HG02571 (cell line): ENCODE data around the gene LDLRAD2.
"Not testable (repeated sequence)": the region's sequence is repeated elsewhere in the genome, so short reads cannot be mapped to it uniquely, and the experiment has no call there.

Experiments used
- ATAC-seq: cut with Tn5 transposase; IDR thresholded peaks from one replicate; pipeline ENCODE4 v1.9.1; 2021; ENCODE audit warnings: mild to moderate bottlenecking, moderate library complexity; ENCODE audit not compliant: unreplicated experiment

LDLRAD2 gene

DNA sequence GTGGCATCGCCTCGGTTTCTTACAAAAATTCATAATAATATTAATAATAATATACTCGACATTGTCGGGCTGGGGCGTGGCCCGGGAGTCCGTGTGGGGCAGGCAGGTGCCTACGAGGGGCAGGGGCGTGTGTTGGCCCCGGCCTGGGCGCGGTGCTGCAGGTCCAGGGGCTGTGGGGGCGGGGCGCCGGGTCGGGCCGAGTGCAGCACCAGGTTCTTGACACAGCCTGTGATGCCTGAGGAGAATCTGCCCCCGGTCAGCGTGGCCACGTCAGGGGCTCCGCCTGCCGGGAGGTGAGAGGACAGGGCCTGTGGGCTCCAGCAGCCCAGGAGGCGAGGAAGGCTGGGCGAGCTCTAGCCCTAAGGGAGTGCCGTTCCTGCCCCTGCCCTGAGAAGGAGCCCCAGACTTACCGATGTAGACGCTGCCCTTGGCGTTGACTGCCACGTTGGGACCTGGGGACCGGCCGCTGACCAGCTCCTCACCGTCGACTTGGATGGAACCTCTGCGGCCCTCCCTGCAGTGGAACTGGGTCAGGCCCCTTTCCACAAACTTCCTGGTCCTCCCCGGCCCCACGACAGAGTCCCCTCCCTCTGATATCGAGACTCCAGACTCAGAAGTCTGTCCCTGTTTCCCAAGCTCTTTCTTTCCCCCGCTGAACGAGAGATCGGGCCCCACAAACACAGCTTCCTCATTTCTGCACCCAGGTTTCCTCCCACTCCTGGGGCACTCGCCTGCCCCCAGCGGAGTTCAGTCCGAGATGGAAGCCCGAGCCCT is 11.3 kb downstream of the LDLRAD2 start:
- no peak for ATAC-seq

DNA sequence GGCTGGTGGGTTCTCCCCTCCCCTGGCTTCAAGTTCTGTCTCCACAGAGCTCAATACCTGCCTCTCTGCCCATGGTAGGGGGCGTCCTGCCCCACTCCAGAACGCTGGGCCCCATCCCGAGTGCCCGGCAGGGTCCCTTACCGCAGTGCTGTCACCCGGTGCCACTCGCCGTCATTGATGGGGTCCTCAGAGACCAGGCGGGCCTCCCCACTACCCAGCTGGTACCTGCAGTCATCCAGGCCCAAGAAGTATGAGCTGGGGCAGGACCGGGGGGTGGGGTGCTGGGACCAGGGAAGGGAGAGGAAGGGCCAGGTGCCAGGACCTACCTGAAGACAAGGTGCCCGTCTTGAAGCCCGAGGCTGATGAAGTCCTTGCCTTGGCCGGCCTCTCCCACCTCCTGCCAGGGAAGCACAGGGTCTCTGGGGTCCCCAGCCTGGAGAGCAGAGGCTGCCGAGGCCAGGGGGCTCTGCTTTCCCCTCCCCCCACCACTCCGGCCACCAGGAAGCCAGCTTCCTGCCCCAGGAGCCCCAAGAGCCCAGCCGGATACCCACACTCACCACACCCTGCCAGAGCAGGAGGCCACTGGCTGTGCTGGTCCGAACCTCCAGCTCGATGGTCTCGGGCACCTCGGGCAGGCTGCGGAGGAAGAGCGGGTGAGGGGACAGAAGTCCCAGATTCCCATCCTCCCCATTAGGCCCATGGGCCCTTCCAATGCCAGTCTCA is 12.1 kb downstream of the LDLRAD2 start:
- ATAC-seq: no peak

DNA sequence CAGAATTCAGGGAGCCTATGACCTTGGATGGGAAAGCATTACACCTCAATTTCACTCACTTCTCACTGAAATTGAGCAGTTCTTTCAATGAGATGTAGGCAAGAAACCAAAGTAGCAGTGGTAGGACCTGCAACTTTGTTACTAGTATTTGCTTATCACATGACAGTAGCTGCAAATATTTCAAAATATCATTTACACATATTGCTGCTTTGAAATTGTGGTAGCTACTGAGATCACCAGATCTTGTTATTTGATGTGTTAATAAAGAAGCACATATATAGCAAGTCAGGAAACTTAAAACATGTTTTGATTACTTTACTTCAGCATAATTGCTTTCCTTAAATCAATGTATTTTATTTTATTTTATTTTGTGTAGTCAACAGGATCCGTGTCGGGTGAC is 12.9 kb downstream of the LDLRAD2 start:
- ATAC-seq: no peak

DNA sequence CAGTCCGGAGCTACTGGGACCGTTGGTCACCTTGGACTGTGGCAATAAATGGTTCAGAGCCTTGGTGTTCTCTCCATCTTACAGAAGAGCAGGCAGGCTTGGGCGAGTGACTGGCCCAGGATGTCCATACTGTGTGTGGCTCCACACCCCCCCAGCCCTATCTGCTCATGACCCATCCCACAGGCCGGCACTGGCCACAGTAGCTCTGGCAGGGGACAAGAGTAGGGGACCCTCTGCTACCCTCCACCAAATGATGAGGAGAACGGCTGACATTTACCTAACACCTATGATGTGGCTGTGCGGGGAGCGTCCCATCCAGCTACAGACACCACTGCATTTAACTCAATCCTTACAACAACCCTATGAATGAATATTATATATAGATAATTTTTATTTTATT is 13.3 kb downstream of the LDLRAD2 start:
- ATAC-seq: no peak

DNA sequence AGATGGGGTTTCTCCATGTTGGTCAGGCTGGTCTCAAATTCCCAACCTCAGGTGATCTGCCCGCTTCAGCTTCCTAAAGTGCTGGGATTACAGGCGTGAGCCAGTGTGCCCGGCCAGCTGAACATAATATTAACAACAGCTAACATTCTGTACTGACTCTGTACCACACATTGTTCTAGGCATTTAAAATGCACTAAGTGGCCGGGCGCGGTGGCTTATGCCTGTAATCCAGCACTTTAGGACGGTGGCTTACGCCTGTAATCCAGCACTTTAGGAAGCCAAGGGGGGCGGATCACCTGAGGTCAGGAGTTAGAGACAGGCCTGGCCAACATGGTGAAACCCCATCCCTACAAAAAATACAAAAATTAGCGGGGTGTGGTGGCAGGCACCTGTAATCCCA is 14.6 kb downstream of the LDLRAD2 start:
- not testable (repeated sequence) for ATAC-seq

DNA sequence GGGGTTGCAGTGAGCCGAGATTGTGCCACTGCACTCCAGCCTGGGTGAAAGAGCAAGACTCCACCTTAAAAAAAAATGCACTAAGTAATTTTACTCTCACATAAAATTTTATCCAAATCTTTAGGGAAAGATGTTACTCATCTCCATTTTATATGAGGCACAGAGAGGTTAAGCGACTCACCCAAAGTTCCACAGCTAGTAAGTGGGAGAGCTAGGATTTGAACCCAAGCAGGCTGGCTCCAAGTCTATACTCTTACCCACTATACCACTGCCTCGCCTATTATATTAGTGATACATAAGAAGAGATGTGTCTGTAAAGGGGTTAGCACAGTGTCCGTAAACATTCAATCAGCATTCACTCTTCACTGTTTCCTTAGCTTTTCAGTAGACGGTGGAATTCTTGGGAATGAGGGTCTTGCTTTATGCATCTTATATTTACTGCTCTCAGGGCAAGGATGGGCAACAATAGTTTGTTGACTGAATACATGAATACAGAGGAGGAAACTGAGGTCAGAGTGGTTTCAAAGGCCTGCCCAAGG is 15.1 kb downstream of the LDLRAD2 start:
- ATAC-seq: no peak

DNA sequence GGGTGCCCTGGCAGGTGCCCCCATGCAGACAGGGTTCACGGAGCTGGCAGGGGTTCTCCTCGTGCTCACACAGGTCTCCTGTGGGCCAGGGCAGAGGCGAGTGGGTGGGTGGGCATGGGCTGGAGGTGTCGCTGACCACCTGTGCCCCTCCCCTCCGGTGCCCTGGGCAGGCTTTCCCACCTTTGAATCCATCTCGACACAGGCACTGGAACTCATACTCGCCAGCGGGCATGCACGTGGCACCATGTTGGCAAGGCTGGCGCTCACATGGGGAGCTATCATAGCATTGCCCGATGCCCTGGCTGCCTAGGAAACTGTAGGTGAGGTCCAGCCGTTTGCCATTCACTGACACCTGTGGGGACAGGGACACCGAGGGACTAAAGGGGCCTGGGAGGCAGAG is 16.0 kb downstream of the LDLRAD2 start:
- no peak for ATAC-seq

DNA sequence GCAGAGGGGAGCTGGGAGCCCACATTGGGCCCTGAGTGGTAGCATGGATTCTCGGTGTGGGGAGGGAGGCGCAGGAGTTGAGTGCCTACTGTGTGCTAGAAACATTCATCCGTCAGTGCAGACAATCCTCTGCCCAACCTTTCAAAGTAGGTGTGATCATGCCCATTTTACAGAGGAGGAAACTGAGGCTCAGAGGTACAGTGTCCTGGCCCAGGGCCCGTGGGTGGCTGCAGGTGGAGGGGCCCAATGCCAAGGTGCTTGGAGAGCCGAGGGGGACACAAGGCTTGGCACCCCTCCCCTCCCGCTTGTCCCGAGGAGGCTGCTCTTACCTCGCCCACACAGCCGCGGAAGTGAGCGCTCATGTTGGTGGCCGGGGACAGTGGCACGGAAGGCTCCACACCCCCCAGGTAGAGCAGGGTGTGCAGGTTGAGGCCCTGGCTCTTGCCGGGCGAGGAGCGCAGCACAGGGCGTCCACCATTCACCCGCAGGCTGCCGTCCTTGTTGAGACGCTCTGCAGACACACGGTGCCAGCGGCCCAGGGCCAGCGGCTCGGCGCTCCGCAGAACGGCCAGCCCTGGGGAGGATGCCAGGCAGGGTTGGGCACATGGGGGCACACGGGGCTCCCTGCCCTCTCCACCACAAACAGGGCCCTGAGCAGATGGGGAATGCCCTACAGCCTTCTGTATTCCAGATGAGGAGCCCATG is 16.6 kb downstream of the LDLRAD2 start:
- no peak for ATAC-seq

DNA sequence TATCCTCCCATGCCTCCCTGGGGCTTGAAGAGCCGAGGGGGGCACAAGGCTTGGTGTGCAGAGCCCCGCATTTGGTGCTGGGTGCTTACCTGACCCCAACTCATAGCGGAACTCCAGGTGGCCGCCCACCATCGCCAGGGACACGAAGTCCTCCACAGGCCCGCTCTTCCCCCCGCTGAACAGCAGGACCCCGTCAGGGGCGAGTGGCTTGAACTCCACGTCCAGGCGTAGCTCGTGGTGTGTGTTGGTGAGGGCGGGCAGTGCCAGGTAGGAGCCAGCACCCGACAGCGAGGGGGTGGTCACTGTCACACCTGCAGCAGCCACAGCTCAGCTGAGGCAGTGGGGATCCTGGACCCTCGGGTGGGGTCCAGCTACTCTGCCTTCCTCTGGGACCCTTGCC is 17.2 kb downstream of the LDLRAD2 start:
- ATAC-seq: no peak

DNA sequence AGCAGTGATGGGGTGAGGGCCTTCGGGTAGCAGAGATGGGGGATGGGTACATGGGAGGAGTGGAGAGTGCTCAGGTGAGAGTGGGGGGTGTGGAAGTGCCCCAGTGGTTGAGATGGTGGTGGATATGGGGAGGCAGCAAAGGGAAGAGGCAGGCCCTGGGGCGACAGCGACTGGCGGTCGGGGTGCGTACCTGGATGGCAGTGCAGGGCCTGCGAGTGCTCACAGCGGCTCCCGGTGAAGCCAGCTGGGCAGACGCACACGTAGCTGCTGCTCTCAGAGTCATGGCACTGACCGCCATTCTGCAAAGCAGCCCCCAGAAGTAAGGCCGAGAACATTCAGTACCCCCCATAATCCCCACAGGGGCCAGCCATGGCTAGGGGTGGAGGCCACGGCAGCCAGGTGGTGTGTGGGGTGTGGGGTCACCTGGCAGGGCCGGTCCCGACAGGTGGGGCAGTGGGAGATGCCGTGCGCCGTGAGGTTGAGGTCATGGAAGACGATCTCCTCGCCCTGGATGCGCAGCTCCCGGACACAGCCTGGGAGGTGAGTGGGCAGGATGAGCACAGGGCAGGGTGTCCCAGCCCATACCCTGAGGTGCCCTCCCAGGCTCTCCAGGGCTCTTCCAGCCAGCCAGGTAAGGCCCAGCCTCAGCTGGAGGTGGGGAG is 18.9 kb downstream of the LDLRAD2 start:
- no peak for ATAC-seq

DNA sequence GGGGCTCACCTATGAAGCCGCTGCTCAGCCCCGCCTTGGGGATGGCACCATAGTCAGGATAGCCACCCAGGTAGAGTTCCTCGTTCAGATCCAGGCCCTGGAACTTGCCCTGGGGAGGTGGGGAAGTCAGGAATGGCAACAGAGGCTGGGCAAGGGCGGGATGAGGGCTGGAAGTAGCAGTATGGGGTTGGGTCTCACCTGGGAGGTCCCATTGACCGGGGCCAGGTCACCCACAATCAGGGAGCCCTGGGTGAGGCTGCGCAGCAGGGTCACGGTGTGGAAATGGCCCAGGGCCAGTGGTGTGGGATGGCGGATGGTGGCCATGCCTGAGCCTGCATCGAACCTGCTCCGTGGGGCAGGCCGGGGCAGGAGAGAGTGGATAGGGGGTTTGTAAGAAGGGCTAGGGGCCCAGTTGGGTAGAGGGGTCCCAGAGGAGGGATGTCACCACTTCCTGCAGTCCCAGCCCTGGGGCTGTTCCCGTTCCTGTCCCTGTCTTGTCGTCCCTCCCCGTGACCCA is 19.4 kb downstream of the LDLRAD2 start:
- no peak for ATAC-seq

DNA sequence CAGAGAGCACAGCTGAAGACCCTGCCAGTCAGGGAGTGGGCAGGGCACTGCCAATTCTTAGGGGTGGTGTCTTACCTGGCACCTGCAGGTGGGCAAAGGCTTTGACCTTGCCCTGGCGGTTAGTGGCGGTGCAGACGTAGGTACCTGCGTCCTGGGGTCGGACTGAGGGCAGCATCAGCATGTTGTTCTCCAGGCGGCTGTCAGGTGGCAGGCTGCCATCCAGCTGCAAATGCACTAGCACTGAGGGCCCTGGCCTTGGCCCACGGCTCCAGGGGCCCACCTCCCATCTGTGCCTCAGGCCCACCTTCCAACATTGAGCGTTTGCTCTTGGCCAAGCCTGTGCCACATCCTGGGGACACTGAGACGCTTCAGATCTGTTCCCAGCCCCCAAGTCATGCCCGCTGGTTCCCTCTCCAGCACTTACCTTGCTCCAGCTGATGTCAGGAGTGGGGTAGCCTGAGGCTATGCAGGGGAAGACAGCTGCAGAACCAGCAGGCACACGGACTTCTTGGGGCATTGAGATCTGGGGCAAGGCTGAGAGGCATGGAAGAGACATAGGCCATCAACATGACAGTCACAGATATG is 21.4 kb downstream of the LDLRAD2 start:
- no peak for ATAC-seq

DNA sequence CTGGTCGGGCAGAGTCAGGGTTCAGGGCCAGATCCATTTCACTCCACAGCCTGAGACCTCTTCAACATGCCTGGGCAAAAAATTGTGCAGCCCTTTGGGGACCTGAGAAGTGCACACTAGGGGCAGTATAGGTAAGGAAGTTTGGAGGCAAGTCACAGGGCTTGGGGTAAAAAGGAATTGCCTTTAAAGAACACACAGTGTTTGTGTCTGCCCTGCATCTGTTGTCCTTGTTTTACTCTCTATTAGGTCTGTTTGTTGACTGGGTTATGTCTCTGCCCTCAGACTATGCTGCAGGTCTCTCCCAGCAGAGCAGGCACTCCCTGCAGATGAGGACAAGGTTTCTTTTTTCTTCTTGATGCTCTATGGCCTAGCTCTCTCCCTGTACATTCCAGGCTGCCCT is 22.0 kb downstream of the LDLRAD2 start:
- no peak for ATAC-seq

DNA sequence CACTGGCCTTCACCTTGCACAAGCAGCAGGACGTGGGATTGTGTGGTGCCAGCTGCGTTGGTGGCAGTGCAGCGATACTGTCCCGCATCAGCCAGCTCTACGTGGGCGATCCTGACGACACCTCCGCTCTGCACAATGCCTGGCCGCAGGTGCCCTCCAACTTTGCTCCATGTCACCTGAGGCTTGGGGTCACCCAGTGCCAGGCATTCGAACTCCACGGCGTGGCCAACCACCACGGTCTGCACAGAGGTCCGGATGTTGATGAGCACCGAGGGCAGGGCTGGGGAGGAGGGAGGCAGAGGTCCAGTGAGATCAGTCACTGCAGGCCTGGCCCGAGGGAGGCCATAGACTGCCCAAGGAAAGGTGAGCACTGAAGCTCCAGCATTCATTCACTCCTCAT is 22.6 kb downstream of the LDLRAD2 start:
- no peak for ATAC-seq

DNA sequence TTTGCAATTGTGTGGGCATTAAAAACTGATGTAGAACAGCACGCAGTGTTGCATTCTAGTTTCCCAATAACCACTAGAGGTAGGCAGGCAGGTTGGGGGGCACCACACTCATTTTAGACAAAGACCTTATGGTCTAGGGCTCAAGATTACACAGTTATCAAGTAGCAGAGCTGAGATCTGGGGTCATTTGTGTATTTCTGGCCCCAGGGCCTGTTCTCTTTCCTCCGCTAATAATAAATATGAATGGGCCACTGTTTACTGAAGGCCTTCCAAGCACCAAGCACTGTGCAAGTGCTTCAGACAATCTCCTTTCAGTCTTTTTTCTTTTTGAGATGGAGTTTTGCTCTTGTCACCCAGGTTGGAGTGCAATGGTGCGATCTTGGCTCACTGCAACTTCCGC is 23.9 kb downstream of the LDLRAD2 start:
- no peak for ATAC-seq

DNA sequence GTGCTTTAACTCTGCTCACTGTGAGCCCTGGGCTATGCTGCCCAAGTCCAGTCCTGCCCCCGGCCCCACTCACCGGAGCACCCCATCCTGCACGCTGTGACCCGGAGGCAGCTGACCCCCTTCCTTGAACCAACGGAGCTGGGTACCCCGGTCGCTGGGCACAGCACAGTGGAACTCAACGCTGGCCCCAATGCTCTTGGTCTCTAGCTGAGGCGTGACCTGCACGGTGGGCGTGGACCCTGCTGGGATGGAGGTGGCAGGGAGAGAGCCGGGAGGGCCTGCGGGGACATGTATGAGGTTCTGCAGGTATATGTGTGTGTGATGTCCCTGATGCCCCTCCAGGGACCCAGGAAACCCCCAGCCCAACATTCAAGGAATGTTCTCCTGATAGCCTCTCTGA is 24.7 kb downstream of the LDLRAD2 start:
- no peak for ATAC-seq

DNA sequence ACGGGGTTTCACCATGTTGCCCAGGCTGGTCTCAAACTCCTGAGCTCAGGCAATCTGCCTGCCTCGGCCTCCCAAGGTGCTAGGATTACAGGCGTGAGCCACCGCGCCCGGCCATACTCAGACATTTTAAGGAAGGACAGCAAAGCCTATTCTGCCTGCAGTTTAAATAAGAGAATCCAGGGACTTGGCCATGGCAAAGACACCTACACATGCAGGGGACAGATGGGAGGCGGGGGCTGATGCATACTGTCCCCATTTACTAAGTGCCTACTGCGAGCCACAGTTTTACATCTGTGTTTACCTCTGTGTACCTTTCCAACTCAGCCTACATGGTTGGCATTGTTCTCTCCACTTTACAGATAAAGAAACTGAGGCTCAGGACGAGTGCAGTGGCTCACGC is 25.4 kb downstream of the LDLRAD2 start:
- no peak for ATAC-seq

DNA sequence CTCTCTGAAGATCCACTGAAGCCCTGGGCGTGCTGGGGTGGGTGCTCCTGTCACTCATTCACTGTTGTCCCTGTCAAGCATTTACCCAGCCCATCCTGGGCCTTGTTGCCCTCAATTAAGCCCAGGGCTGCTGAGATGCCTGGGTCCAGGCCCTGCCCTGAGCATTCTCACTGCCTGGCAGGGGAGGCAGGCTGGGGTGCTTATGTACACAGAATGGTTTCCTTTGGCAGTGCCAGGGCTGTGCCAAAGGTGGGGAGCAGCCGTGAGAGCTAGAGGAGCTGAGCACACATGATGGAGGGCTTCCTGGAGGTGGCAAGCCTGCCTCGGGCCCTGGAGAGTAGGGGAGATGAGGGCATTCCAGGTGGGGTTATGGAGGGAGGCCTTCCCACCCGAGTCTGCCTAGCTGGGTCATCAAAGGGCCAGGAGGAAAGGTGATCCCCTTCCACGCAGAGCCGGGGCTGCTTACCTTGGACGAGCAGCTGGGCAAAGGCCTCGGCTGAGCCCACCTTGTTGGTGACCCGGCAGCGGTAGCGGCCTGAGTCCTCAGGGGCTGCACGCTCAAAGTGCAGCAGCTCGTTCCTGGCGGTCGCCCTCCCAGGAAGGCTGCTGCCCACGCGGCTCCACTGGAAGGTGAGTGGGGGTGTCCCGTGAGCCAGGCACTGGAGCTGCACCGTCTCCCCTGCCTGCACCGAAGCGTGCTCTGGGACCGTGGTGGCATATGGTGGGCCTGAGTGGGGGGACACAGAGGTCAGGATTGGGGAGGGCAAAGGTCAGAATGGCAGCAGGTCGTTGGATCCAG is 26.5 kb downstream of the LDLRAD2 start:
- no peak for ATAC-seq

DNA sequence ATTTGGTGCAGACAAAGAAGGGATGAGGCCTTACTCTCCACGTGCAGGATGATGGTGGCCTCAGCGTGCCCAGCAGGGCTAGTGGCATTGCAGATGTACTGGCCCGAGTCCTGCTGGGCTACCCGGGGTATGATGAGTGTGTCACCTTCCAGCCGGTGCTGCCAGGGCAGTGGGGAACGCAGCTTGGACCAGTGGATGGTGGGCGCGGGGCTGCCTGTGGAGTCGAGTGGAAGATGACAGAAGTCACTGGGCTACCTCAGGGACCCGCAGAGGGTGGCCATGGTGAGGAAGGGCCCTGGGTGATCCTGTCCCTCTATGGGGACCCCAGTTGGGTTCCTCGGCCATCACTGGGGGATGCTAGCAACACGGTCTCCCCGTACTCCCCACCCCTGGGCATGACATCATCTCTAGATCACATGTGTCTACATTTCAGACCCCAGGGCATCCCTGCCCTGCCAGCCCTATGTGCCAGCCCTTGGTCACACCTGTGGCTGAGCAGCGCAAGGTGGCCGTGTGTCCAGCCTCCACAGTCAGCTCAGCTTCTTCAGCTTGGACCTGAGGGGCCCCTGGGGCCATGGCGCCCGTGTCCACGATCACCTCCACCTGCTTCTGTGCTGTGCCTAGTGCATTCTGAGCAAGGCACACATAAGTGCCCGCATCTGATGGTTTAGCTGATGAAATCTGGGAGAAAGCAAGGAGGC is 27.4 kb downstream of the LDLRAD2 start:
- no peak for ATAC-seq
